Esophagus muscularis mucosa (tissue), 4 donors: ENCODE results near the gene PTPN14. TPM values are rescaled to one million over a fixed set of nuclear protein-coding genes. Genes with fewer than 3 reads are reported as not detected.

Experiments
- DNase-seq: peaks from one replicate; pipeline ENCODE4 v3.0.0-alpha.2; 2017; ENCODE audit errors: extremely low spot score
- H3K27ac ChIP-seq, 4 donors: fragments of 200-600 bp; sonication (generic); replicated peaks in 1 of 4; 1 replicate in 3 of 4; 2 replicates in 1 of 4; pipeline ENCODE4 v1.5.1; 2016 to 2019; ENCODE audit warnings: mild to moderate bottlenecking in 1 of 4
- H3K27me3 ChIP-seq, 4 donors: fragments of 200-600 bp; sonication (generic); one replicate each; pipeline versions ENCODE4 v1.5.1 to v1.6.0; 2016 to 2019
- H3K36me3 ChIP-seq, 4 donors: fragments of 200-600 bp; sonication (generic); one replicate each; pipeline ENCODE4 v1.5.1; 2016 to 2019
- H3K4me1 ChIP-seq, 4 donors: fragments of 200-600 bp; sonication (generic); one replicate each; pipeline ENCODE4 v1.5.1; 2016 to 2019
- H3K4me3 ChIP-seq, 4 donors: fragments of 200-600 bp; sonication (generic); 1 replicate in 2 of 4; 2 replicates in 2 of 4; pipeline ENCODE4 v1.5.1; 2016 to 2019; ENCODE audit warnings: mild to moderate bottlenecking in 4 of 4, moderate library complexity in 1 of 4
- H3K9me3 ChIP-seq, 4 donors: fragments of 200-600 bp; sonication (generic); 1 replicate in 3 of 4; 2 replicates in 1 of 4; pipeline ENCODE4 v1.5.1; 2016 to 2019
- EP300 ChIP-seq: sonication (generic); formaldehyde crosslinking; IDR thresholded peaks from one replicate; pipeline ENCODE4 v1.6.1; 2017; ENCODE audit warnings: antibody characterized with exemption
- POLR2A ChIP-seq: fragments of 450-650 bp; IDR thresholded peaks from one replicate; pipeline ENCODE4 v1.6.1; 2017; ENCODE audit warnings: antibody characterized with exemption, moderate library complexity, mild to moderate bottlenecking, low read depth
- POLR2AphosphoS5 ChIP-seq, 2 donors: sonication (generic); formaldehyde crosslinking; IDR thresholded peaks; one replicate each; pipeline ENCODE4 v1.6.1; 2017; ENCODE audit warnings: antibody characterized with exemption in 2 of 2
- WGBS: methylation state at CpG from one replicate; pipeline ENCODE4 v1.1.5; 2018; 5-methylcytosine and 5-hydroxymethylcytosine counted together
- intact Hi-C: fragments of 100-400 bp; cut with DNase I; formaldehyde crosslinking; loops from one replicate; pipeline ENCODE4 v1.15.1; 2023
- total RNA-seq, 4 donors: library from RNA; depleted of rRNA; stranded (reverse); fragments of >200 nt; gene quantifications; one replicate each; pipeline versions ENCODE4 v1.1.0 to v1.2.1, GENCODE V29; 2016
- TF ChIP-seq, protein P1 (sequence below), 3 experiments: fragments of 200-600 bp in 2 of 3; fragments of 450-650 bp in 1 of 3; sonication (generic) in 2 of 3; IDR thresholded peaks; one replicate each; pipeline ENCODE4 v1.5.1; 2017 to 2019; ENCODE audit warnings: antibody characterized with exemption in 3 of 3, mild to moderate bottlenecking in 2 of 3, moderate library complexity in 1 of 3

PTPN14 gene
- total RNA-seq, 4 donors from 2014 or later = 48.5 to 108 (median 69.1) TPM

DNA sequence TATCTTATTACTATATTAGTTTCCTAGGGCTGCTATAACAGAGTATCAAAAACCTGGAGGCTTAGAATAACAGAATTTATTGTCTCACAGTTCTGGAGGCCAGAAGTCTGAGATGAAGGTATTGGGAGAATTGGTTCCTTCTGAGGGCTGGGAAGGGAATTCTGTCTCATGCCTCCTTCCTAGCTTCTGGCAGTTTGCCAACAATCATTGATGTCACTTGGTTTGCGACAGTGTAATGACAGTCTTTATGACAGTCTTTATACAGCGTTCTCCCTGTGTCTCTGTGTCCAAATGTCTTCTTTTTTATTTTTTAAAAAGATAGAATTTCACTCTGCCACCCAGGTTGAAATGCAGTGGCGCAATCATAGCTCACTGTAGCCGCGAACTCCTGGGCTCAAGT, 35.8 kb upstream of the PTPN14 start:
- no peaks in the 10 kb centered on the region for H3K36me3 ChIP-seq
- DNase-seq = no peak
- TF ChIP-seq POLR2AphosphoS5 (IDR thresholded peaks at IDR 0.05) = no peak
- TF ChIP-seq EP300 = no peak
- TF ChIP-seq, protein P1, sequence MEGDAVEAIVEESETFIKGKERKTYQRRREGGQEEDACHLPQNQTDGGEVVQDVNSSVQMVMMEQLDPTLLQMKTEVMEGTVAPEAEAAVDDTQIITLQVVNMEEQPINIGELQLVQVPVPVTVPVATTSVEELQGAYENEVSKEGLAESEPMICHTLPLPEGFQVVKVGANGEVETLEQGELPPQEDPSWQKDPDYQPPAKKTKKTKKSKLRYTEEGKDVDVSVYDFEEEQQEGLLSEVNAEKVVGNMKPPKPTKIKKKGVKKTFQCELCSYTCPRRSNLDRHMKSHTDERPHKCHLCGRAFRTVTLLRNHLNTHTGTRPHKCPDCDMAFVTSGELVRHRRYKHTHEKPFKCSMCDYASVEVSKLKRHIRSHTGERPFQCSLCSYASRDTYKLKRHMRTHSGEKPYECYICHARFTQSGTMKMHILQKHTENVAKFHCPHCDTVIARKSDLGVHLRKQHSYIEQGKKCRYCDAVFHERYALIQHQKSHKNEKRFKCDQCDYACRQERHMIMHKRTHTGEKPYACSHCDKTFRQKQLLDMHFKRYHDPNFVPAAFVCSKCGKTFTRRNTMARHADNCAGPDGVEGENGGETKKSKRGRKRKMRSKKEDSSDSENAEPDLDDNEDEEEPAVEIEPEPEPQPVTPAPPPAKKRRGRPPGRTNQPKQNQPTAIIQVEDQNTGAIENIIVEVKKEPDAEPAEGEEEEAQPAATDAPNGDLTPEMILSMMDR (IDR thresholded peaks at IDR 0.05) = no peak
- 92% methylated on average over 5 of the region's 5 CpGs for WGBS
- no peak overlapping the region for H3K4me3 ChIP-seq
- peaks cover 0 to 6% (median 0%) of the 10 kb centered on the region in 4 donors for H3K27me3 ChIP-seq
- intact Hi-C loops = loop anchor here (5.0 kb wide), 2 partner anchors 200 to 325 kb away; no protein-coding TSS in a partner anchor
- H3K27ac ChIP-seq = no peak overlapping the region
- H3K4me1 ChIP-seq = no peaks in the 10 kb centered on the region
- no peaks in the 10 kb centered on the region for H3K9me3 ChIP-seq

DNA sequence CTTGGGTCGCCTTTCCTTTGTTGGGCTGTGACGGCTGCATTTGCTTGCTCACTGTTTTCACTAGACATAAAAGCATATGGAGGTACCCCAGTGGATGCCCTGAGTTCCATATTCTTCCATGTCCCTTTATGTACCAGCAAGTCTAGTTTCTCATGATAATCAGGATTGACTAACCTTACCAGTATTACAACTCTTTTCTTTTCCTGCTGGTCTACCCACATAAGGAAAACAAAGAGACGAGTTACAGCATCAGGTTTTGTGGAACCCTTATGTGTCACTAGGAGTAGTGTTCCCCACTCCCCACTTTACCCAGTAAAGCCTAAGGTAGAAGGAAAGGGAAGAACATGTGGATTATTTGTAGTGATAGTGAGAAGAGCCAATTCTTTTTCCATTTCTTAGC, 35.2 kb upstream of the PTPN14 start:
- Histone ChIP-seq H3K27me3 (peaks cover 0 to 6% (median 0%) of the 10 kb centered on the region in 4 donors), H3K9me3 (no peaks in the 10 kb centered on the region), H3K36me3 (no peaks in the 10 kb centered on the region), H3K27ac (no peak overlapping the region), H3K4me1 (peaks cover 0 to 3% (median 0%) of the 10 kb centered on the region in 4 donors), H3K4me3 (no peak overlapping the region)
- no peak for TF ChIP-seq EP300
- TF ChIP-seq POLR2AphosphoS5 (IDR thresholded peaks at IDR 0.05) = no peak
- TF ChIP-seq POLR2A = no peak
- TF ChIP-seq, protein P1 (IDR thresholded peaks at IDR 0.05) = no peak
- intact Hi-C loops = loop anchor here (5.0 kb wide), 2 partner anchors 199 to 324 kb away; no protein-coding TSS in a partner anchor
- WGBS = 96% methylated on average over 3 of the region's 3 CpGs
- no peak for DNase-seq

DNA sequence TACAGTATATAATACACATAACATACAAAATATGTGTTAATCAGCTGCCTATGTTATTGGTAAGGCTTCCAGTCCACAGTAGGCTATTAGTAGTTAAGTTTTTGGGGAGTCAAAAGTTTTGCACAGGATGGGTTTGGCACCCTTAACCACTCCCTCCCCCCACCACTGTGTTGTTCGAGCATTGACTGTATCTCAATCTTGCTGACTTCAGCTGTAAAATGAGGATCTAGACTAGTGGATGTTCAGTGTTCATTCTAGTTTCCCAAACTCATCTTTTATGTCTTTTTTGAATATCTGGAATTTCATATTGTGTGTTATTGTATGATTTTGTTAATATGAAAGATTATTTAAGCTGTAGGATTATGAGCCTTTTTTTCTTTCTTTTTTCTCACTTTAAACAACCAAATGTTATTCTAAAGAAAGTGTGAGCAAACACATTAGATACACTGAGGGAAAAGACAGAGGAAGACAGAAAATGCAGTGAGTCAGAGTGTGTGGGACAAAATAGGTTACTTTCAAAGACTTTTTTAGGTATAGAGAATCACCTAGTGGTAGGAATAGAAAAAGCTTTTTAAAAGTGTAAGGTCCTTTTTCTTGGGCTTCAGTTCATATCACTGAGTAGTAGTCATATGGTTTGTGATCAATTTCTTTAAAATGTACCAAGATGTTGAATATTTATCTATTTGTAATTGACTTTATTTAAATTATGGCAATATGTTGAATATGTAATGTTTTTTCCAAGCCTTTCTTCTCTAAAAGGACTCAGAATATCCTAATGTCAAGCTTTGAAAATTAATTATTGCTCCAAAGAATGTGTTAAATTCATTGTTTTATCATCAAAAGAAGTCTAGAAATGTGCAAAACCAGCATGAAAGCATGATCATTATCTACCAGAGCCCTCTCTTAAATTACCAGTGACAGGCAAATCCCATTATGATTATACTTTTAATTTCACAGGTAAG, 33.7 kb upstream of the PTPN14 start:
- intact Hi-C loops = loop anchor here (1.0 to 5.0 kb wide), 3 partner anchors 198 to 323 kb away; no protein-coding TSS in a partner anchor
- no peak overlapping the region for H3K27ac ChIP-seq
- H3K4me3 ChIP-seq = no peak overlapping the region
- WGBS = 31% methylated on average over 1 of the region's 1 CpG
- H3K36me3 ChIP-seq = no peaks in the 10 kb centered on the region
- no peaks in the 10 kb centered on the region for H3K27me3 ChIP-seq
- peaks cover 0 to 3% (median 0%) of the 10 kb centered on the region in 4 donors for H3K4me1 ChIP-seq
- no peak for DNase-seq
- H3K9me3 ChIP-seq = no peaks in the 10 kb centered on the region
- no peak for TF ChIP-seq POLR2AphosphoS5 (IDR thresholded peaks at IDR 0.05)
- TF ChIP-seq EP300 = no peak
- TF ChIP-seq POLR2A = no peak
- TF ChIP-seq, protein P1 (IDR thresholded peaks at IDR 0.05) = peak; percentile 74 to 81 (median 79)

DNA sequence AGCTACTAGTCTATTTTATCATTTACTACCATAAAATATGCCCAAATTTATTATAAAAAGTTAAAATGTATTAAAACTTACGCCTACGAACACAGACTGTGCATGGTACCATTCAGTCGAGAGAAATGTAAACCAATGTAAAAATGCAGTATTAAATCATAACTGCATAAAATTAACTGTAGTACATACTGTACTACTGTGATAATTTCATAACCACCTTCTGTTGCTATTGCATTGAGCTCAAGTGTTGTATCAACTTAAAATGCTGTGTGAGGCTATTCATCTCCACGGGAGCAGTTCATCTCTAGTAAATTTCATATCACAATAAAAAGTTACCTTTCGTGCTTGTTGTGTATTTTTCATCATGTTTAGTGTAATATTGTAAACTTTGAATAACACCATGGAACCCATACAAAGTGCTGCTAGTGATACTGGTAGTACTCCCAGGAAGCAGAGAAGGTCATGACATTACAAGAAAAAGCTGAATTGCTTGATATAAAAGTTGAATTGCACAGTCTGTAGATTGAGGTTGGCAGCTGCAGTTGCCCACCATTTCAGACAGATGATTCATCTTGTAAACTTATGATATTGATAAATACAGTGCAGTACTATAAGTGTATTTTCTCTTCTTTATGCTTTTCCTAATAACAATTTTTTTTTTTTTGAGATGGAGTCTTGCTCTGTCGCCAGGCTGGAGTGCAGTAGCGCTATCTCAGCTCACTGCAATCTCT, 32.6 kb upstream of the PTPN14 start:
- DNase-seq = no peak
- H3K4me1 ChIP-seq = peaks cover 0 to 3% (median 0%) of the 10 kb centered on the region in 4 donors
- intact Hi-C loops = loop anchor here (1.0 kb wide), 1 partner anchor 250 kb away; no protein-coding TSS in a partner anchor
- WGBS = 92% methylated on average over 7 of the region's 7 CpGs
- H3K4me3 ChIP-seq = no peak overlapping the region
- H3K27me3 ChIP-seq = no peaks in the 10 kb centered on the region
- H3K9me3 ChIP-seq = no peaks in the 10 kb centered on the region
- TF ChIP-seq POLR2AphosphoS5 (IDR thresholded peaks at IDR 0.05) (no peak), POLR2A (no peak), EP300 (no peak)
- TF ChIP-seq, protein P1 (IDR thresholded peaks at IDR 0.05) = no peak
- no peak overlapping the region for H3K27ac ChIP-seq
- no peaks in the 10 kb centered on the region for H3K36me3 ChIP-seq
